Measurements from ENCODE around the gene CCNA2.

- no peak for TF ChIP-seq TAF1 (IDR thresholded peaks at IDR 0.05; ENCODE audit: borderline replicate concordance, low read depth, low read length)
- TF ChIP-seq POLR2AphosphoS5 (IDR thresholded peaks at IDR 0.05; ENCODE audit: low read depth, low read length): no peak
- TF ChIP-seq POLR2A (IDR thresholded peaks at IDR 0.05; ENCODE audit: low read depth, low read length): no peak
Observed at GRCh38 chr4:121801715-121802075, 22.0 kb downstream of the CCNA2 start.

Data from GM12892 (cell line).